Activated effector memory CD4-positive, alpha-beta T cell treated with Interleukin-2 at 50 U/mL for 16 hours (primary cell): ENCODE data around the gene GNAZ.
"Not testable (repeated sequence)": the region's sequence is repeated elsewhere in the genome, so short reads cannot be mapped to it uniquely, and the experiment has no call there.

Experiments used
- DNase-seq: peaks from one replicate; pipeline ENCODE4 v3.0.0-alpha.2; 2020

The GNAZ gene

DNA sequence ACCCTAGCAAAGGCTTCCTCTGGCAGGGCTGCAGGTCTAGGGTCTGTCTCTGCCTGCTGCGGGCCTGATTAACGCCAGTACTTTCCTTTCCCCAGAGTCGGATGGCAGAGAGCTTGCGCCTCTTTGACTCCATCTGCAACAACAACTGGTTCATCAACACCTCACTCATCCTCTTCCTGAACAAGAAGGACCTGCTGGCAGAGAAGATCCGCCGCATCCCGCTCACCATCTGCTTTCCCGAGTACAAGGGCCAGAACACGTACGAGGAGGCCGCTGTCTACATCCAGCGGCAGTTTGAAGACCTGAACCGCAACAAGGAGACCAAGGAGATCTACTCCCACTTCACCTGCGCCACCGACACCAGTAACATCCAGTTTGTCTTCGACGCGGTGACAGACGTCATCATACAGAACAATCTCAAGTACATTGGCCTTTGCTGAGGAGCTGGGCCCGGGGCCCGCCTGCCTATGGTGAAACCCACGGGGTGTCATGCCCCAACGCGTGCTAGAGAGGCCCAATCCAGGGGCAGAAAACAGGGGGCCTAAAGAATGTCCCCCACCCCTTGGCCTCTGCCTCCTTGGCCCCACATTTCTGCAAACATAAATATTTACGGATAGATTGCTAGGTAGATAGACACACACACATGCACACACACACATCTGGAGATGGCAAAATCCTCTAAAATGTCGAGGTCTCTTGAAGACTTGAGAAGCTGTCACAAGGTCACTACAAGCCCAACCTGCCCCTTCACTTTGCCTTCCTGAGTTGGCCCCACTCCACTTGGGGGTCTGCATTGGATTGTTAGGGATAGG is 52.9 kb downstream of the GNAZ start:
- no peak for DNase-seq

DNA sequence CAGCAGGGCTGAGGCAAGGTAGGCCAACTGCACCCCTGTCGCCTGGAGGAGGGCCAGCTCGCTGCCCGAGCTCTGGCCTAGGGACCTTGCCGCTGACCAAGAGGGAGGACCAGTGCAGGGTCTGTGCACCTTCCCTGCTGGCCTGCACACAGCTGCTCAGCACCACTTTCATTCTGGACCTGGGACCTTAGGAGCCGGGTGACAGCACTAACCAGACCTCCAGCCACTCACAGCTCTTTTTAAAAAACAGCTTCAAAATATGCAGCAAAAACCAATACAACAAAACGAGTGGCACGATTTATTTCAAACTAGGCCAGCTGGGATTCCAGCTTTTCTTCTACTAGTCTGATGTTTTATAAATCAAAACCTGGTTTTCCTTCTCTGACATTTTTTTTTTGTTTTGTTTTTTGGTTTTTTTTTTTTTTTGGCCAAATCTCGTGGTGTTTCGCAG is 53.5 kb downstream of the GNAZ start:
- DNase-seq: no peak

DNA sequence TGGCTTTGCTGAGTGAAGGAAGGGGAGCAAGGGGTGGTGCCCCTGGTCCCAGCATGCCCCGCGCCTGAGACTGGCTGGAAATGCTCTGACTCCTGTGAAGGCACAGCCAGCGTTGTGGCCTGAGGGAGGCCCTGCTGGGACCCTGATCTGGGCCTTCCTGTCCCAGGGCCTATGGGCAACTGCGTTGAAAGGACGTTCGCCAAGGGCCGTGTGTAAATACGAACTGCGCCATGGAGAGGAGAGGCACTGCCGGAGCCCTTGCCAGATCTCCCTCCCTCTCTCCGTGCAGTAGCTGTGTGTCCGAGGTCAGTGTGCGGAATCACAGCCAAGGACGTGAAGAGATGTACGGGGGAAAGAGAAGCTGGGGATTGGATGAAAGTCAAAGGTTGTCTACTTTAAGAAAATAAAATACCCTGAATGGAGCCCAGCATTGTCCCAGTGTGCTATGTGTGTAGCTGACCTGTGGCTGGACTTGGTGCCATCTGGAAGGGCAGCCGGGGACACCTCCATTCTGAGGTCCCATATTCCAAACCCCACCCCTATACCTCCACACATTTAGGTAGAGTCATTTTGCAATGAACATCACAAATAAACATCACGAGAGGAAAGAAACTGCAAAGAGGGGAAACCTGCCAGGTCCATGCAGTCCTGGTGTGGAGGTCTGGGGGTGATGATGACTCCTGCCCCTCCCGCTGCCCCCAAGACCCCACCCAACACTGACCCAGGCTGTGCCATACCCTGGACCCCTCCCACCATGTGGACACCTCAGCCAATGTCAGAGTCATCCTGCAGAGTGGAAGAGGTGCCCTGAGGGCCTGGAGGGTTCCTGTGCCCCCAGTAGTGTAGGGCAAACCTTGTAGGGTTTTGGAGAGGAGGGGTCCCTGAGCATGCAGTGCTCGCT is 54.5 kb downstream of the GNAZ start:
- DNase-seq: no peak

DNA sequence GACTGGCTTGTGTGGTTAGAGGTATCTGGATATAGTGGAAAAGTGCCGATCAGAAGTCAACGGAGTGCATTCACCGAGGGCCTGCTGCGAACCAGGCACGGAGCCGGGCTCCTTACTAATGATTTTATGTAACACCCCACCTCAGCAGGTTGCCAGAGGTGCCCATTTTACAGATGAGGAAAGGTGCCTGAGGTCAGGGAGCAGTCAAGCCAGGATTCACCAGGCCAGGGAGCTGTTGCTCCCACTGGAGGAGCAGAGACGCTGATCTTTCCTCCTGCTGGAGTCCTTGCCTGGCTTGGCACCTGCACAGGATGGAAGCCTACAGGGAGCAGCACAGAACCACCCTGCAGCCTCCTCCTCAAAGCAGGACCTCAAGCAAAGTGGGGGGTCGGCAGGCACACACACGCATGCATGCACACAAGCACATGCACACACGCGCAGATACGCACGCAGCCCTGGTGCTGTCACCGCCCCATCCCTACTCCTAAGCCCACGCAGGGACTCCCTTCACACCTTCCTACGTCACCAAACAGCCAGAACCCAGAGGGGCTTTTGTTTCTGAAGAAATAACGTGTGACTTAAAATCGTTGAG is 55.3 kb downstream of the GNAZ start:
- DNase-seq: no peak

DNA sequence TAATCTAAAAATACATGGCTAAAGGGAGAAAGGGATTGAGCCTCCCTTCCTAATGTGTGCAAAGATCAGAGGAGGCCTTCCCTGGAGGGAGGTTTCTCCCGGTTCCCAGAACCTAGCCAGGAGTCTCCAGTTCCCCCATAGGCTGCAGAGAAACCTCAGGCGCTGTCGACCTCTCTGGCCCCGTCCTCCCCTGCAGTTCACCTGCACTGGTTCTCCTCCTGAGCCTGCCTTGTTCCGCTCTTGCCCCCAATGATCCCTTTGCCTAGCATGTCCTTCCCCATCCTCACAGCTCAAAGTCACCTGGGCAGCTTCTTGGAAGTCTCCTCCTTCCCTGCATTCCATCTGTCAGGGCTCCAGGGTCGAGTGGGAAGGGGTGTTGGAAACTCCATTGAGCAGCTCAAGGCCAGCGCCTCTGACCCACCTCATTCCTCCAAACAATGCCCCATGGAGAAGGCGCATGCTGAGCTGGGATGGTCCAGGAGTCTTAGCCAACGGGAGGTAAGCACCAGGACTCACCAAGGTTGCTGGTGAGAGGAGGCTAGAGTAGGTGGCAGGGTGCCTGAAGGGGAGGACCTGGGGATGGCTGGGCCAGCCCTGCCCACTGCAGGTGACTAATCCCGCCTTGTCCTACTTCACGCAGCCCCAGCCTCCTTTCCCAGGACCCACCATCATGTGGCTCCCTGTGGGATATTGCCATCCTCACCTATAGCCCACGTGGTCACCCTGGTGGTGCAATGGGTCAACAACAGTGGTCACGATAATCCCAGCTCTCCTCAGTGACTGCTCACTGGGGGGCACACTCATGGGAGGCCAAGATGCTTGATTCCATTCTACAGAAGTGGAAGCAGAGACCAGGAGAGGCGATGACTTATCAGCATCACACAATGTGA is 56.1 kb downstream of the GNAZ start:
- DNase-seq: no peak

DNA sequence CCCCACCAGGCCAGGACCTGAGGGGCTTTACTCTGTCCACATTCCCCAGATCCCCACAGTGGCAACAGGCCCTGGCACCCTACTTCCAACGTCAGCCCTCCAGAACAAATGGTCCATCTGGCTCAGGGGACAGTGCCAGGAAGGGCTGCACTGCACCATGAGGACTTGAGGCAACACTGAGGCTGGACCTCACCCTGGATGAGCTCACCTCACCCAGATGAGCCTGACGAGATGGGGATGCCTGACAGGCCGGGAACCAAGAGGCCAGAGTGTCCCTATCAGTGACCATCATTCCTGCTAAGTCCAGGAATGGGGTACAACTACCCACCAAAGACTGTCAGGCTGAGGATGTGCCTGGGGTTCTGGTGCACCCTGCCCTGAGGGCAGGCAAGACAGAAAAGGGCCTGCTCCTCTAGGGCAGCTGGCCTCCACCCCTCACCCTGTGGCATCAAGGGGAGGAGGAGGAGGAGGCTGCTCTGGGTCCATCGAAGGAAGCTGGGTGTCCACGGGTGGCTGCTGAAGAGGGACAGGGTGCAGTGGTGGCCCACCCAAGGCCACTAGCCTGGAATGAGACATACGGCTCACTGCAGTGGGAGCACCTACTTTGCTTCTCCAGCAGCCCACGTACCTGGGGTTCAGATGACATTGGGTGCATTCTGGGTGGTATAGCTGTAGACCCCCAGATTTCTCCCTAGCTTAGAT is 56.9 kb downstream of the GNAZ start:
- no peak for DNase-seq

DNA sequence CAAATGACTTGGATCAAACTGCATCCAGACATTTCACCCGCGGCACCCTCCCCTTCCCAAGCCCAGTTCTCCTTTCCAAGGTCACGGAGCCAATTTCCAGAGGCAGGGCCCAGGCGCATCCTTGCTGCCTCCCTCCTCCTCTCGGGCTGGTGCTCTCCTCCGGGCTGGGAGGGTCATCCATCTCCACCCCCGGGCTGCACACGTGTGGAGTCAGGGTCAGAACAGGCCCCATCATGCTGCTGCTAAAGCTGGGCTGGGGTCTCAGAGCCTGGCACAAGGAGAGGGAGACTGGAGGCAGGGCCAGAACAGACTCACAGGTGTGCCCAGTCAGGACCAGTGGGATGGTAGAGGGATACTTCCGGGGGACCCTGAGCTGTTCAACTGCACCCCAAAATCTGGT is 57.5 kb downstream of the GNAZ start:
- DNase-seq: no peak

DNA sequence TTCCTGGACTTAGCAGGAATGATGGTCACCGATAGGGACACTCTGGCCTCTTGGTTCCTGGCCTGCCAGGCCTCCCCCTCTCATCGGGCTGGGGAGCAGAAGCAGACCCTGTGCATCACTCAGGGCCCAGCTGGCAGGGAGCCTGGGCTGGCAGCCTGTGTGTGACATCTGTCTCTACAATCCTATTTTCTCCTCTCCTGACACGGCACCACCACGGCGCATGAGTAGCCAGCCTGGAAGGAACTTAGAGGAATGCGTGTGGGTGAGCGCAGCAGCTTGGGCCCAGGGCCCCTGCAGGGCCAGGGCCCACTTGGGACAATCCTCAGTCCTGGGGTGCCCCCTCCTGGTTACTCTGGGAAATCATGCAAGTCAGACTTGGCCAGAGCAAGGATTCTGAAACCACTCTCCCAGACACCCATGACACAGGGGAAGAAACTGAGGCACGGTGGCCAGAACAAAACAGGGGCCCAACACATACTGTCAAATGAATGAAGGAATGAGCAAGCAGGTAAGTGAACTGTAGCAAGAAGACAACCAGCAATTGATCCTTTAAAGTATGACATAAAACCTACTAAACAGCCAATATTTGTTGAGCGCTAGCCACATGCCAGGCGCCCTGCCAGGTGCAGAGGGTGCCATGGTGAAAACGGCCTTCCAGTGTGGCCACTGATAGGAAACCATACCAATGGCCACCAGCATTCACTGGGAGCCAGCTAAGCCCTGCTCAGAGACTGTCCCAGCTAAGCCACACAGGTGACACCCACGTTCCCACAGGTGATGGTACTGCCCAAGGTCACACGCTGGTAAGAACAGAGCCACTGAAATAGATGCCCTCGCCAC is 58.2 kb downstream of the GNAZ start:
- DNase-seq: peak; percentile 47

DNA sequence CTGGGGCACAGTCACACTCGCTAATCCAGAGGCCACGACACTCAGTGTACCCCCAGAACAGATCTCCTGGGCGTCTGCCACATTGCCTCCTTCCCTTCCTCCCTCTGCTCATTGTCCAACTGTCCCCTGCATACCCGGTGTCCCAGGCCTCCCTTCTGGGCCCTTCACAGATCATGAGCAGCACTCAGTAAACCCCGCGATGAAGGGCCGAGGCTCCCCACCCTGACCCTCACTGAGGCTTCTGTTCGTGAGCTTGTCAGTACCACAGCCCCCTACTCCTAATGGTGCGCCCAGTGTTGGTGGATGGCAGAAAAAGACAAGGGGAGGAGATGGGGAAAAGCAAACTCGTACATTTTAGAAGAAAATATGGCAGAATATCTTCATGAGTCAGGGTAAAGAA is 58.8 kb downstream of the GNAZ start:
- DNase-seq: no peak

DNA sequence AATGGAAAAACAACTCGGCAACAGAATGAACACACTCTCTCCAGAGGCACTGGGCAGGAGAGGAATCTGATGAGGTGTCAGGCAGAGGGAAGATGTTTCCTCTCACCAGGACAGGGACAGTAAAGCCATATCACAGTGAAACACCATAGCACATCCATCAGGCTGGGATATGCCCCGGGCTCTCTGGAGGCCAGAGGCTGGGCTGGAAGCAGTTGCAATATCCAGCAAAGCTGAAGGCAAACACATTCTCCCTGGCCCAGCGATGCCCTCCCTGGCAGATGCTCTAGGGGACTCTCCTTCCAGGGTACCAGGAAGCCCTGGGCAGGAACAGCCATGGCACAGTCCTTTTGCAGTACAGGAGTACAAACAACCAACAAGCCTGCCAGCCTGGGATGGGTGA is 60.4 kb downstream of the GNAZ start:
- DNase-seq: no peak

DNA sequence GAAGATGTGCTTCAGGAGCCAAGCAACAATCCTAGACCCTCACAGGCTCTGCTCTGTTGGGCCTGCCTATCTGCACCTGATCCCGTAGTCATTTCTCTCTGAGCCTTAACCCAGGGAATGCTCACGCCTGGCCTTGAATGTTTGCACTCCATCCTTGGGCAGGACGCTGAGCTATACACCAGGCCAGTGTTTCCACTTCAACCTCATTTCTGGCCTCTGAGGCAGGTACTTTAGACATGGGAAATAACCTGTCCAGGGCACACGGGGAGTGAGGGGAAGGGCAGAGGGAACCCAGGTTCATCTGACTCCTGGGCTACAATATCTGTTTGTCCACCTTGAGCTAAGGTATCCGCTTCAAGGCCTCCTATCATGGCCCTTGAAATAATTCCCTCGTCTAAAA is 61.6 kb downstream of the GNAZ start:
- DNase-seq: no peak

DNA sequence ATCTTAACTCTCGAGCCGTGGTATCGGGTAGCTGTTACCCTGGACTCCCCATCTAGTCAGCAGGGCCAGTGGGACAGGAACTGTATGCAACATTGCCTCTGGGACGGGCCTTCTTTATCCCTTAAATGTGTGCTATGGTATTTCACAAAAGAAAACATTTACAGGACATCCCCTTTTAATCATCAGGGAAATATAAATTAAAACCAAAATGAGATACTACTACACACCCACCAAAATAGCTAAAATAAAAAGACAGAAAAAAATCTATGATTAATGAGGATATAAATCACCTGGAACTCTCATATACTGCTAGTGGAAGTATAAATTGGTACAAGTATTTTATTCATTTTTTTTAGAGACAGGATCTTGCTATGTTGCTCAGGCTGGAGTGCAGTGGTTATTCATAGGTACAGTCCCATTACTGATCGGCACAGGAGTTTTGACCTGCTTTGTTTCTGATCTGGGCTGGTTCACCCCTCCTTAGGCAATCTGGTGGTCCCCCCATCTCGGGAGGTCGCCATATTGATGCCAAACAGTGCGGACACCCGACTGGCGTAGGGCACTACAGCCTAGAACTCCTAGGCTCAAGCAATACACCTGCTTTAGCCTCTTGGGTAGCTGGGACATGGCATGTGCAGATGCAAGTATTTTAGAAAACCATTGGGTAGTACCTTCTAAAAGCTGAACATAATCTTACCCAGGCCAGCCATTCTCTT is 62.2 kb downstream of the GNAZ start:
- no peak for DNase-seq

DNA sequence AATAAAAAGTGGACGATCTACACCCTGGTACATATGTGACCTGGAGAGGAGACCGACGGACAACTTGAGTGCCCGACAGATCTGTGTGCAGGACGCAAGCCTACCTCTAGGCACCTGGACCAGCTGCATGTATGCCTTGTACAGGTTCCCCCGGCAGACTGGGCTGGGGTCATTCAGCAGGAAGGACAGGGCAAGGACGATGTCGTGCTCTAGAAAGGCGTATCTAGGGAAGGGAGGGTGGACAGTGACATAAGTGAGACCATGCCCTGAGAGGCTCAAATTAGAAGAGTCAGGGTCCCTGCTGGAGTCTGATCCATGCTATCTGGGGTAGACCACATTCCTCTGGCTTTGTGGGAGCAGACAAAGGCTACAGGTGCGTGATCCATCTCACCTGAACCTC is 63.6 kb downstream of the GNAZ start:
- no peak for DNase-seq

DNA sequence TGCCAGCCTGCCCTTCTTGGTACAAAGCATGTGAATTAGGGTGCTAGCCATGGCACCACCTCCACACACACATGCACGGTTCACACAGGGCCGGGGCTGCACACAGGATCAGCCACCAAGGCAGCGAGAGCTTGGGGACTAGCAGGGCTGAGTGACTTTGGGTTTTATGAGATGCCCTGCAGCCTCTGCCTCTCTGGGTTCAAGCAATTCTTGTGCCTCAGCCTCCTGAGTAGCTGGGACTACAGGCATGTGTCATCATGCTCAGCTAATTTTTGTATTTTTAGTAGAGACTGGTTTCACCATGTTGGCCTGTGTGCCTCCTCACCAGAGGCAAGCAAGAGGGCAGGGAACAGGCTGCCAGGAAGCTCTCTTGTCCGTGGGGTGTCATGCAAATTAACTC is 66.7 kb downstream of the GNAZ start:
- not testable (repeated sequence) for DNase-seq

DNA sequence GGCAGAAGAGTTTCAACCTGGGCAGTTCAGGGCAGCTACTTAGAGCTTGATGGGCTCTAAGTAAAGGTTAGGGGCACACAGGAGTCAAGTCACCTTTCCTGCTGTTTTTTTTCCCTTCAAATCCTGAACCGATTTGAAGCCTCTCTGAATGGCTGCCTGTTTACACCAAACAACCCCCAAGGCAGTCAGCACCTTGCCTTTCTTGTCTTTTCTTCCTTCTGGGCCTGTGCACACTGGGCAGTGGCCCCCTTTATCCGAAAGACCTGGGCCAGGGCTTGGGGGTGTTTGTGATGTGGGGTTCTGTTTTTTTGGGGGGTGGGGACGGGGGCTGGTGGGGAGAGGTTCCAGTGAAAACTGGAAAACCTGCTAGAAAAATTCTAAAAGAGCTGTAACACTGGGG is 67.1 kb downstream of the GNAZ start:
- no peak for DNase-seq

DNA sequence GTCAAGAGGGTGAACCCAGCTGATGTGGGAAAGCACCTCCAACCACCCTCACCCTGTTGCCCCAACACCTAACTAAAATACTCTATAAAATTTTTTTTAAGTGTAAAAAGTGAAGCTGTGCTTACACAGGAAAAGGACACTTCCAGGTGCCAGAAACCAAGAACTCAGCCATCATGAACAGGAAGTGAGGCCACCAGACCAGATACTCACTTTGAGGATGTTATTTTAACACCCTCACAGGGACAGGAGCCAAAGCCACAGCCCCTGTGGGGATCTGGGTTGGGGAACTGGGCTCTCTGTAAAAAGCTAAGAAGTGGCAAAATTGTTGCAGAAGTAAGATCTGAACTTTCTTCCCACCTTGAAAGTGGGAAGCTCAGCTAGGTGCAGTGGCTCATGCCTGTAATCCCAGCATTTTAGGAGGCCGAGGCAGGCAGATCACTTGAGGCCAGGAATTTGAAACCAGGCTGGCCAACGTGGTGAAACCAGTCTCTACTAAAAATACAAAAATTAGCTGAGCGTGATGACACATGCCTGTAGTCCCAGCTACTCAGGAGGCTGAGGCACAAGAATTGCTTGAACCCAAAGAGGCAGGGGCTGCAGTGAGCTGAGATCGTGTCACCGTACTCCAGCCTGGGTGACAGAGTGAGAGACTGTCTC is 67.7 kb downstream of the GNAZ start:
- peak; percentile 26 for DNase-seq

DNA sequence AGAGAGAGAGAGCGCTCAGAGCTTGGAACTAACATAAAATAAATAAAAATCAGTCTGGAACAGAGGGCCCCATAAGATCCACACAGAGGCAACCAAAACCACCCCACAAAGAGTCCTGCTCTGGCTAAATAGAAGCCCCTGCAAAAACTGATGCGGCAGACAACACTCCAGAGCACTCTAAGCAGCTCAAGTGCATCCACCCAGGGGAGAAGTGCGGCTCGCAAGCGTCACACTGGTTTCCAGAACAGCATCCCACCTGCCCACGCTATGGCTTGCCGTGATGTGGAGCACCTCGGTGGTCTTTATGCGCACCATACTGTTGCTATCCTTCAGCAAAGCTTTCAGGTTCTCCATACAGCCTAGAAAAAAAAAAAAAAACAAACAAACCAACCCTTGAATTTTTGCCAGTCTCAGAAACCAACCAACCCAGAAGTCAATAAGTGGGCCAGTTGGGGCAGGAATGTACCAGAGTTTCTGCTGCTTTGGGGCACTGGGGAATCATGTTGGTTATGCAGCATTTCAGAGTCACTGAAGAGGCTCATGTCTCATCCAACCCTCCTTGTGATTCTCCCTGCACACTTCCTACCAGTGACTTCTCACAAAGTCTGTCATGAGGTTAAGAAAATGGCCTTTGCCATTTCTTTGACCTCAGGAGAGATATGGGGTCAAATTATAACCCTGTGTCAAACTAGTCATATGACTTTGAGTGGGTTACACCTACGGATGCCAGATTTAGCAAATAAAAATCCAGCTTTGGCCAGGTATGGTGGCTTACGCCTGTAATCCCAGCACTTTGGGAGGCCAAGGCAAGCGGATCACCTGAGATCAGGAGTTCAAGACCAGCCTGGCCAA is 68.5 kb downstream of the GNAZ start:
- no peak for DNase-seq

DNA sequence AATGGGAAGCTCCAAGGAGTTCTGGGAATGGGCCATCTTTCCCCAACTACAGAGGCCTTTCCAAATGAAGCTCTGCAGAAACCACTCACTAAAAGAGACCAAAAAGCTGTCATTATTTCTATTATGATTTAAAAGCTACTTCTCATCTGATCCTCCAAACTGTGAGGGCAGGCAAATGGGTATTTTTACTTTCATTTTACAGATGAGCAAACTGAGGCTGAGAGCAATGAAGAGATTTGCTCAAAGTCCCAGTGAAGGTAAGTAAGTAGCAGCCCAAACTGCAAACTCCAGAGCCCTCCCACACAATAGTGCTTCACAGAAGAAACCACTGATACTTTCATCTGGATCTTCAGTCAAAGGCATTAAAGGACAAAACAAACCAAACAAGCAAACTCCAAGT is 70.1 kb downstream of the GNAZ start:
- no peak for DNase-seq
